HG02852 (cell line): ENCODE data around the gene RPS6KA2.
A peak's percentile ranks its signal among the peaks of the same experiment; 100 is the strongest.

Experiments
- ATAC-seq: cut with Tn5 transposase; IDR thresholded peaks from one replicate; pipeline ENCODE4 v1.9.1; 2021; ENCODE audit warnings: mild to moderate bottlenecking, moderate library complexity; ENCODE audit not compliant: unreplicated experiment

The RPS6KA2 gene

DNA sequence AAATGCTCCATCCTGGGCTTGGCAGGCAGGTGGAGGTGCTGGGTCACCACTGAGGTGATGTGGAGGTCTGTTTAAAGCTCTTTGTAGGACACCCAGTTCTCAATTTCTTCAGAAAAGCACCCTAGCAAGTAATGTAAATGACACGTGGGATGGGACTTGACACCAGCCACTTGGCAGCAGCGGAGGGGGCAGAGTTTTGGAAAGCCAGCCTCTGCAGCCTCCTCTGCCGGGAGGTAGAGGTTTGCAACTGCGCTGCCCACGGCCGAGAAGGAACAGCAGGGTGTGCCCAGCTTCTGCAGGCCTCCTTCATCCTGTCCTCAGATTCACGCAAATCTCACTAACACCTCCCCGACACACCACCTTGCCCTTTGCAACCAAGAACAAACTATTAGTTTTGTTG is 117.9 kb downstream of the RPS6KA2 start:
- no peak for ATAC-seq

GRCh38 chr6:166508726-166509125 is 118.3 kb downstream of the RPS6KA2 start:
- no peak for ATAC-seq

DNA sequence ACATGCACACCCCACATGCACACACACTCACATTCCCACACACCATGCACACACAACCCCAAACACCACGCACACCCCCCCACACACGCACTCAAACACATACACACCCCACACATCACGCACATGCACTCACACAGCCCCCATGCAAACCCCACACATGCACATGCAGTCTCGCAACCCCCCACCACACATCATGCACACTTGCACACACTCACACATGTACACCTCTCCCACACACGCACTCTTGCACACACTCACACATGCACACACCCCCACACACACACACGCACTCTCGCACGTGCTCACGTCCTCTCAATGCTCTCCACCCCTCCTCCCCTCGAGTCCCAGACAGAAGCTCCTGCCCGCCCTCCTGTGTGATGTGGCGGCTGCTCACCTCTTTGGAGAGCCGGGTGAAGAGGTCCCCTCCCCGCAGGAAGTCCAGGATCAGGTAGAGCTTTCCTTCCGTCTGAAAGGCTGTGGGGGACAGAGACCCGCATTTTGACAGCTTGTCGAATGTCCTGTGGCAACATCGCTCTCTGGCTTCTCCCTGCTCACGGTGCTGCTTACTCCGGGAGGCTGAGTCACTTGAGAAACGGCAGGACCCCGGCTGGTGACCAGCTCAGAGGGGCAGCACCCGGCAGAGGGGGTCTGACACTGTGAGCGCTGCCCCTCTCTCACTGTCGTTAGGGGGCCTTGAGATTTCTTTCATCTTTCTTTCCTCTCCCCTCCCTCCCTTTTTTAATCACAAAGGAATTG is 119.1 kb downstream of the RPS6KA2 start:
- no peak for ATAC-seq

DNA sequence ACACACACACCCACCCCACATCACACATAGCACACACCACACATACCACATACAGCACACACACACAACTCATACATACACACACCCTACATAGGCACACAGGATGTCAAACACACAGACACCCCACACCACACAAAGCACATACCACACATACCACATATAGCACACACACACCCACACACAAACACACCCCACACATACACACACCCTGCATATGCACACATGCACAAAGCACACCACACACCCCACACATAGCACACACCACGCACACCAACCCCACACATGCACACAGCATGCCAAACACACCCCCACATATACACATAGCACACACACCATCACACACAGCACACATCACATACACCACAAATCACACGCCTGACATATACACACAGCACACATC is 119.7 kb downstream of the RPS6KA2 start:
- no peak for ATAC-seq

DNA sequence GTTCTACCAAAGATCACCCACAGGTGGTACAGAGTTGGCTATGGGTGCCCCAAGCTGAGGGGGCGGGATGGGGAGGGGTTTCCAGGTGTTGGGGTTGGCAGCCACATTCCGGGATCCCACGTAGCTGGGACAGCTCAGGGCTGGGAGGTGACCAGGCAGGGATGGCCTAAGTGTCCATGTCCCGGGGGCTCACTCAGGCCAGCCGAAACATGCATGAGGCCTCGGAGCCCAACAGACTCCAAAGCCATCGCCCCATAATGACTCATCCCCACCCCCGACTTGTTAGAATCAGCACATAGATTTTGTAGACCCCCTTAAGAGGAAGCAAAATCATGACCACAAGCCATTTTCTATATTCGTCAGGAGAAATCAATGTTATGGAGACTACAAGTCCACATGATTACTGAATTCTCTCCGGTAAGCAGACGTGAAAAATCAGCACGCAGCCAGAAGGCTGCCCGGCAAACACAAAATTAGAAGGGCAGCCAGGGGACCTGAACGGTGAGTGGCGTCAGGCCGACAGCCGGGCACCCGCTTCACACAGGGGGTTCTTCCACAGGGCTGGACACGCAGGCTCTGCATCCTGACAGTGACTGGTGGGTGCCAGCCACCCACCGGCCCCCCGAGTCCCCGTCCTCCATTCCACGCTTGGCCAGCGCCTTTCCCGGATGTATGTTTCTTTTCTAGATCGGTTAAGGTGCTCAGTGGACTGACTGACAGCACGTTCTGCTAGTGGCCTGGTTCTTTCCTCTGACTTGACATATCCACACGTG is 121.7 kb downstream of the RPS6KA2 start:
- no peak for ATAC-seq

- ATAC-seq = no peak
These were observed 123.0 kb downstream of the RPS6KA2 start for GRCh38 chr6:166504100-166504499.

DNA sequence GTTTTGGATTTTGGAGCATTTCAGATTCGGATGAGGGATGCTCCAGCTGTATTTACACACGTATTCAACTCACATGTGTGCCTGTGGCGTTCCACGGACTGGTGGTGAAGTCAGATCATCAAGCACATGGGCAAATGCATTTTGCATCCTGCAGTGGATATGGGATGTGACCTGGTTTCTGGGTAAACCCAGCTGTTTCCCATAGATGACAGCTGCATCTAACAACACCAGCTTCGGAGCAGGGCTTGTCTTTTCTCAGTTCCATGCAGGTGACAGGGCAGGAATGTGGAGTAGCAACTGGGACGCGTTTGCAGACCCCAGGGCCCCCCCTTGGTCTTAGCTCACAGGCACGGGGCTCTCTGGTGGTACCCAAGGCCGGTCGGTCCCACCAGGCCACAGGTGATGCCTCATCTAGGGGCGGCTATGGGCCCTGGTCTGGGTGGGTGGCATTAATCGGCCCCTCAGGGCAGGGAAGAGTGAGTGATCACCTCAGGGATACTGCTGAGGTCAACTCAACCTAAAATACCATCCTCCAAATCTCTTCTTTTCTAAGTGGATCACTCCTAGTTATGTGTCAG is 123.8 kb downstream of the RPS6KA2 start:
- ATAC-seq = no peak

- no peak for ATAC-seq
These were observed 124.6 kb downstream of the RPS6KA2 start for GRCh38 chr6:166502453-166502852.

DNA sequence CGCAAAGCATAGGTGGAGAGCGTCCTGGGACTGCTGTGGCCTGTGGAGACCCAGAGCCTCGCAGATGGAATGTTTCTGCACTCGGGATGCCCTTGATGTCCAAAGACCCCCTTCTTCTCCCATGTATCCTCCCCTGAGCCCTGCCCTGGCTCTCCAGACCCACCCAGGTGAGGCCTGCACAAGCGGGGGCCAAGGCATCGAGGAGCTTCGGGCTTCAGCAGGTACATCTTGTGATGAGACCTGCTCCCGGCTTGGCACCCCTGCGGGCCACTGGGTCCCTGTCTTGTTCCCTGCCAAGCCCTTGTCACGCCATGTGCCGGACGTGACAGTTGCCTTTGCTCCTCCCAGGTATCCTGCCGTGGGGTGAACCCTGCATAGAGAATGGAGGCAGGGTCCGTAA is 125.8 kb downstream of the RPS6KA2 start:
- ATAC-seq = no peak

DNA sequence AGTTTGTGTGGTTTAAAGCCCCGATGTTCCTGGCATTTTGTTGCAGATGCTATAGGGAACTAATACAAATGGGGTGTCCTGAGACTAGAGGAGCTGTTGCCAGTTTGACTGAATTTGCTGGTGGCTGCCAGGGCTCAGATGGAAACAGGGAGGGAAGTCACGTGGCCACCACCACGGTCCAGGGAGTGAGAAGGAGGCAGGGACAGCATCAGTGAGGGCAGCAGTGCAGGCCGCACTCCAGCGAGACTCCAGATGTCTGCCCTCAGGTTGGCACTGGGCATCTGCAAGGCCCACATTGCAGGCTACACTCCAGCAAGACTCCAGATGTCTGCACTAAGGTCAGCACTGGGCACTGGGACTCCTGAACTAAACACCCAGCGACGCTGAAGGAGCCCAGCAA is 126.8 kb downstream of the RPS6KA2 start:
- peak; percentile 3 for ATAC-seq

GRCh38 chr6:166499350-166500163 is 127.5 kb downstream of the RPS6KA2 start:
- peak; percentile 80 for ATAC-seq

DNA sequence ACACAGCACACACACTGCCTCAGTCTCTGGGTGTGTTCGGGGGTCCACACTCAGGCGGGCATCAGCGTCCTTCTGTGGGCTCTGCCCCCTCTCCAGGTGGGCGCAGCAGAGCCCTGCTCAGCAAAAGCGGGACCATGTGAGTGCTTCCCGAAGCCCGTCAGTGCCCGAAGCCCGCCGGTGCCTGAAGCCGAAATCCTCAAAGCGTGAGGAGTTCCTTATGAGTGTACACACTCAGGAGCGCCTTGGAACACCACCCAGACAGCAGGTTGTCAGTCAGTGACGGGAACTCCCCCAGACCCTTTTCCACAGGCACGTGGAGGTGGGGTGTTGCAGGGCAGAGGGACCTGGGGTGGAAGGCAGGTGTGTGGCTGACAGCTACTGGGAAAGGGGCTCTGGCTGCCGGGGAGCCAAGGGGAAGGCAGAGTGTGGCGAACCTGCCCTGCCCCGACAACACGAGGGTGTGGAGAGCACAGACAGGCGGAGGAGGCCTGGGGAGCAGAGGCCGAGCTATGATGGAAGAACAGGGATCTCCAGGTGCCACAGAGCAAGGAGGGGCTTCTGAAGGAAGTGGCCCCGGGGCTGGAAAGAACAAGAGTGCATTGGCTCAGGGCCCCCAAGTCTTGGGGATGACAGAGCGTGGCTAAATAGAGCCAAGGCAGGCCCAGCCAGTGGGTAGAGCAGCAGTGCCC is 128.2 kb downstream of the RPS6KA2 start:
- ATAC-seq = no peak

GRCh38 chr6:166498228-166498627 is 128.8 kb downstream of the RPS6KA2 start:
- no peak for ATAC-seq

- no peak for ATAC-seq
These were observed 129.8 kb downstream of the RPS6KA2 start for GRCh38 chr6:166497087-166497899.

DNA sequence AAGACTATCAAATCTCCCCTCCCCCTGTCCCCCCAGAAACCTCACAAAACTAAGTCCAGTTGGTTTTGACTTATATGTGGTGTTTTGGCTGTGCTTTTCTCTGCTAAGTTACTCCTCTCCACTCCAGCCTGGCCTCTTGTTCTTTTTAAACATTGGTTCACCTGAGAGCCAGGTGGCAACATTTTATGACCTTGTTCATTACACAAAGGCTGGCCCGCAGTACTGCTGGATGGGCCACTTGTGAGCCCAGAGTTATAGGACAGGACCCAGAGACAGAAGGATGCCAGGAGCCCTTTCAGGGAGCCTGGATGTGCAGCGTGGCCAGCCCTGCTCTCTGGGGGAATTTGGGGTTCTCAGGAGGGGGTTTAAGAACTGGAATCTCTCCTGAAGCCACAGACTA is 130.6 kb downstream of the RPS6KA2 start:
- no peak for ATAC-seq

- no peak for ATAC-seq
These were observed 131.3 kb downstream of the RPS6KA2 start for GRCh38 chr6:166495487-166496314.

DNA sequence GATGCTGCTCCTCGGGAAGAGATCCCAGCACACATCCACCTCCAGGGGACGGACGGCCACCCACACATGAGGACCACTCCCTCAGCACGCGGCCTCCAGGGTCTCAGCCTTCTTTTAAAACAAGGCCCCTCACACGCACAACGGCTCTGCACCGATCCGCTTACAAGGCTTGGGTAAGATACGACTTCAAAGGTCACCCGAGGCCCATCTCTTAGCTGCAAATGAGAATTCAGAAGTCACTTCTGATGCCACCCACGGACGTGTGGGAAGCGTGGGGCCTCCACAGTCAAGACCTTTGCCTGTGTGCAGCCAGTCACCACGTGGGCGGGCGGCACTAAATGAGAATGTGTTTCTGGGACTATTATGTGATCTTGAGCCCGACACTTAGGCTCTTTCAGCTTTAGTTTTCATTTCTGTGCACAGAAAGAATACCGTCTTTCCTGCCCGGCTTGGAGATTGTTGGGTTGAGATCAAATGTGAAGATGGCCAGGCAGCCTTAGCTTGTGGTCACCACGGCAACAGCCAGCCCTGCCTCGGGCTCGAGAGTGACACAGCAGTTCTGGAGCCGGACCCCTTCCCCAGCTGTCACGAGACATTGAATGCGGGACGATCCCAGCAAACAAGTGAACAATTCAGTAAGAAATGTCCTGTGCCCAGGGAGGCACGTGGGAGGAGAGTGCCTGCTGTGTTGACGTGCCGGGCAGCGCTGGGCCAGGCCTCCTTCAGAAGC is 132.1 kb downstream of the RPS6KA2 start:
- ATAC-seq = no peak

- ATAC-seq = no peak
These were observed 133.0 kb downstream of the RPS6KA2 start for GRCh38 chr6:166494101-166494441.
